Ishikawa (cell line): Measurements from ENCODE around the gene MAB21L2.

ENCODE experiments used
- CEBPB ChIP-seq: IDR thresholded peaks from 2 replicates; pipeline ENCODE4 v1.6.1; 2012
- CREB1 ChIP-seq: IDR thresholded peaks from 2 replicates; pipeline ENCODE4 v1.6.1; 2012; ENCODE audit warnings: low read depth
- EGR1 ChIP-seq: IDR thresholded peaks from 2 replicates; pipeline ENCODE4 v1.6.1; 2012
- EP300 ChIP-seq: IDR thresholded peaks from 2 replicates; pipeline ENCODE4 v1.6.1; 2012; ENCODE audit warnings: borderline replicate concordance
- FOXM1 ChIP-seq: IDR thresholded peaks from 2 replicates; pipeline ENCODE4 v1.6.1; 2012; ENCODE audit warnings: low read depth, borderline replicate concordance
- NFIC ChIP-seq: IDR thresholded peaks from 2 replicates; pipeline ENCODE4 v1.6.1; 2012
- RAD21 ChIP-seq: IDR thresholded peaks from 2 replicates; pipeline ENCODE4 v1.6.1; 2012; ENCODE audit warnings: low read depth
- TAF1 ChIP-seq: IDR thresholded peaks from 2 replicates; pipeline ENCODE4 v1.6.1; 2012; ENCODE audit warnings: low read depth, mild to moderate bottlenecking
- TCF12 ChIP-seq: IDR thresholded peaks from 2 replicates; pipeline ENCODE4 v1.6.1; 2012; ENCODE audit warnings: low read depth
- TEAD4 ChIP-seq: IDR thresholded peaks from 2 replicates; pipeline ENCODE4 v1.6.1; 2012
- YY1 ChIP-seq: IDR thresholded peaks from 2 replicates; pipeline ENCODE4 v1.6.1; 2012; ENCODE audit warnings: low read depth
- ZBTB7A ChIP-seq: IDR thresholded peaks from 2 replicates; pipeline ENCODE4 v1.6.1; 2012; ENCODE audit warnings: low read depth
- TF ChIP-seq, protein P1 (sequence below): IDR thresholded peaks from 2 replicates; pipeline ENCODE4 v1.6.1; 2012
- TF ChIP-seq, protein P2 (sequence below): IDR thresholded peaks from 2 replicates; pipeline ENCODE4 v1.6.1; 2012
- TF ChIP-seq, protein P3 (sequence below): IDR thresholded peaks from 2 replicates; pipeline ENCODE4 v1.6.1; 2012; ENCODE audit warnings: low read depth, mild to moderate bottlenecking

Gene MAB21L2

DNA sequence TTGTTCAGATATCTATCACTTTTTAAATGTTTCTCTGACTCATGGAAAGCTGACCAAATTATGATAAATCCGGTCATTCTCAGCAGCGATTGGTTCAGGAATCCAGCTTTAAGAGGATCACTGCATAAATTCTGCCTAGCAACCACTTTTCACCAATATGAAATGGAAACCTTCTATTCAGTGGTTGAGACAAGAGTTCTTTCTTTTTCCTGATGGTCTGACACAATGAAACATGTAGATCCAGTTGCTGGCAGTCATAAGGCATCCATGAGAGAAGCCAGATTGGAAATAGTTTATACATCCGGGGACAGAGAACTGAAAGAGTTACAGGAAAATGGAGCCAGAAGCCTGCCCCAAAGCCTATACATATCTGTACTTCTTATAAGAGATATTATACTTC, 27.2 kb downstream of the MAB21L2 start:
- TF ChIP-seq EP300 (no peak), CEBPB (no peak), TCF12 (no peak), ZBTB7A (no peak), YY1 (no peak)
- TF ChIP-seq, protein P1, sequence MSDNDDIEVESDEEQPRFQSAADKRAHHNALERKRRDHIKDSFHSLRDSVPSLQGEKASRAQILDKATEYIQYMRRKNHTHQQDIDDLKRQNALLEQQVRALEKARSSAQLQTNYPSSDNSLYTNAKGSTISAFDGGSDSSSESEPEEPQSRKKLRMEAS, result no peak
- TF ChIP-seq, protein P2, sequence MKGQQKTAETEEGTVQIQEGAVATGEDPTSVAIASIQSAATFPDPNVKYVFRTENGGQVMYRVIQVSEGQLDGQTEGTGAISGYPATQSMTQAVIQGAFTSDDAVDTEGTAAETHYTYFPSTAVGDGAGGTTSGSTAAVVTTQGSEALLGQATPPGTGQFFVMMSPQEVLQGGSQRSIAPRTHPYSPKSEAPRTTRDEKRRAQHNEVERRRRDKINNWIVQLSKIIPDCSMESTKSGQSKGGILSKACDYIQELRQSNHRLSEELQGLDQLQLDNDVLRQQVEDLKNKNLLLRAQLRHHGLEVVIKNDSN, result no peak

DNA sequence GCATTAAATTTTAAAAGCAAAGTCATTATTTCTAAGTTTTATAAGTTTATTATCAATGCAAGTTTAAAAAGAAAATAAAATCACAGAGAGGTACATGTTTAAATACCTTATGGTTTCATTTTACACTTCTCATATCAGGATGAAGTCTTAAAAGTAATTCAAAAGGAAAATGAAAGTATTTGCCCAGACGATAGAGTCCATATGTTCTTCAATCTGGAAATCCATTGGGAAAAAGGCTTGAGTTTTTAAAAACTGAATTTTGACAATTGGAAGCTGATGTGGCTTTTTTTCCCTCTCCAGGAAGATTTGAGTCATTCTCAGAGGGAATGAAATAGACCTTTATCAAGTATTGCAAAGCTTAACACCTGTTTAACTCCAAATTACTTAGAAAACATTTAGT, 37.1 kb downstream of the MAB21L2 start:
- TF ChIP-seq, protein P2, result no peak
- TF ChIP-seq CREB1 (no peak), RAD21 (no peak), TCF12 (no peak), EGR1 (no peak), FOXM1 (no peak), TEAD4 (no peak), NFIC (no peak), CEBPB (no peak)
- TF ChIP-seq, protein P1, result no peak
- TF ChIP-seq, protein P3, sequence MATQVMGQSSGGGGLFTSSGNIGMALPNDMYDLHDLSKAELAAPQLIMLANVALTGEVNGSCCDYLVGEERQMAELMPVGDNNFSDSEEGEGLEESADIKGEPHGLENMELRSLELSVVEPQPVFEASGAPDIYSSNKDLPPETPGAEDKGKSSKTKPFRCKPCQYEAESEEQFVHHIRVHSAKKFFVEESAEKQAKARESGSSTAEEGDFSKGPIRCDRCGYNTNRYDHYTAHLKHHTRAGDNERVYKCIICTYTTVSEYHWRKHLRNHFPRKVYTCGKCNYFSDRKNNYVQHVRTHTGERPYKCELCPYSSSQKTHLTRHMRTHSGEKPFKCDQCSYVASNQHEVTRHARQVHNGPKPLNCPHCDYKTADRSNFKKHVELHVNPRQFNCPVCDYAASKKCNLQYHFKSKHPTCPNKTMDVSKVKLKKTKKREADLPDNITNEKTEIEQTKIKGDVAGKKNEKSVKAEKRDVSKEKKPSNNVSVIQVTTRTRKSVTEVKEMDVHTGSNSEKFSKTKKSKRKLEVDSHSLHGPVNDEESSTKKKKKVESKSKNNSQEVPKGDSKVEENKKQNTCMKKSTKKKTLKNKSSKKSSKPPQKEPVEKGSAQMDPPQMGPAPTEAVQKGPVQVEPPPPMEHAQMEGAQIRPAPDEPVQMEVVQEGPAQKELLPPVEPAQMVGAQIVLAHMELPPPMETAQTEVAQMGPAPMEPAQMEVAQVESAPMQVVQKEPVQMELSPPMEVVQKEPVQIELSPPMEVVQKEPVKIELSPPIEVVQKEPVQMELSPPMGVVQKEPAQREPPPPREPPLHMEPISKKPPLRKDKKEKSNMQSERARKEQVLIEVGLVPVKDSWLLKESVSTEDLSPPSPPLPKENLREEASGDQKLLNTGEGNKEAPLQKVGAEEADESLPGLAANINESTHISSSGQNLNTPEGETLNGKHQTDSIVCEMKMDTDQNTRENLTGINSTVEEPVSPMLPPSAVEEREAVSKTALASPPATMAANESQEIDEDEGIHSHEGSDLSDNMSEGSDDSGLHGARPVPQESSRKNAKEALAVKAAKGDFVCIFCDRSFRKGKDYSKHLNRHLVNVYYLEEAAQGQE, result no peak

DNA sequence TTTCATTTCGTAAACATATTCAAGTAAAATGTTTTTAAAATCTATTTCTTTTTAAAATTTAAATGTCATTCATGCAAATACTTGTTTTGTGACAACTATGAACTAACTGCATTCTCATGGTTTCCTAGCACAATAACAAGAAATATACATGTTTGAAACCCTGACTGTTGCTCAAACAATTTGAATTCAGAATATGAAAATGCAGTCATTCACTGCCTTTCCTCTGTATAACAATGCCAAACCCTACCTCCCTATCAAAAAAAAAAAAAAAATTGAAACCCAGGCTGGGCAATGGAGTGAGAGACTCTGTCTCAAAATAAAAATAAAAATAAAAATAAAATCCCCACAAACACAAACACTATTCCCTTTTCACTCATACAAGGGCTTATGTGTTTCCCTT, 42.1 kb downstream of the MAB21L2 start:
- TF ChIP-seq, protein P2, result no peak
- TF ChIP-seq, protein P1, result no peak
- no peak for TF ChIP-seq EP300
- TF ChIP-seq CREB1, result no peak
- TF ChIP-seq TCF12, result no peak
- no peak for TF ChIP-seq NFIC
- no peak for TF ChIP-seq FOXM1
- no peak for TF ChIP-seq EGR1
- TF ChIP-seq ZBTB7A, result no peak
- TF ChIP-seq RAD21, result no peak
- TF ChIP-seq, protein P3, result no peak
- TF ChIP-seq TEAD4, result no peak
- TF ChIP-seq TAF1, result no peak
- no peak for TF ChIP-seq CEBPB
- TF ChIP-seq YY1, result no peak

DNA sequence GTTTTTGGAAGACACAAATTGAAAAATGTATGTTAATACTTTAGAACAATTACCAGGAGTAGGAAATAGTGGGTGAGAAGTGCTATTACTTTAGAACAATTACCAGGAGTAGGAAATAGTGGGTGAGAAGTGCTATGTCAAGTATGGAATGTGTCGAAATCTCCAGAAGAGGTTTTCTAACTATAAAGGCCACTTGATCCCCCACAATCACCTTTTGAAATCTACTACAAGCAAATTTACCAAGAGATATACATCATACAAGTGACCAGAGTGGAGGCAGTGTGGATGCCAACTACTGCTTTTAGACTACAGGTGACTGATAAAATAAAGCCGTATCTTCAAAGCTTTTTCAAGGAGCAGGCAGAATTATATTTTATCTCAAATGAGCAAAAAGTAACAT, 43.1 kb downstream of the MAB21L2 start:
- TF ChIP-seq TEAD4 (no peak), CEBPB (no peak), ZBTB7A (no peak), YY1 (no peak), TCF12 (no peak), NFIC (no peak), FOXM1 (no peak), EP300 (no peak), RAD21 (no peak), CREB1 (no peak), TAF1 (no peak), EGR1 (no peak)
- TF ChIP-seq, protein P3, result no peak
- TF ChIP-seq, protein P2, result no peak
